HEK293 (cell line): ENCODE results near the gene ERBB2.

Source experiments
- BCL11B ChIP-seq: fragments of 450-650 bp; formaldehyde crosslinking; IDR thresholded peaks from 2 replicates; pipeline ENCODE4 v1.5.1; 2016; ENCODE audit warnings: low read depth, missing biosample characterization, missing genetic modification characterization
- GLI2 ChIP-seq: fragments of 450-650 bp; formaldehyde crosslinking; IDR thresholded peaks from 2 replicates; pipeline ENCODE4; 2017; ENCODE audit warnings: missing biosample characterization, missing genetic modification characterization, low read depth, borderline replicate concordance
- GLIS1 ChIP-seq: fragments of 450-650 bp; formaldehyde crosslinking; IDR thresholded peaks from 2 replicates; pipeline ENCODE4 v1.5.1; 2016; ENCODE audit warnings: missing biosample characterization, missing genetic modification characterization
- HOXA7 ChIP-seq: sonication (generic); formaldehyde crosslinking; IDR thresholded peaks from 2 replicates; pipeline ENCODE4 v1.8.1; 2022; ENCODE audit warnings: missing genetic modification reagents, borderline replicate concordance
- KLF10 ChIP-seq: fragments of 450-650 bp; IDR thresholded peaks from 2 replicates; pipeline ENCODE4 v1.5.1; 2018; ENCODE audit warnings: missing biosample characterization, mild to moderate bottlenecking, missing genetic modification characterization
- KLF16 ChIP-seq: fragments of 450-650 bp; formaldehyde crosslinking; IDR thresholded peaks from 2 replicates; pipeline ENCODE4 v1.5.1; 2017; ENCODE audit warnings: missing biosample characterization, missing genetic modification characterization
- MZF1 ChIP-seq: fragments of 450-650 bp; formaldehyde crosslinking; IDR thresholded peaks from 2 replicates; pipeline ENCODE4 v1.5.1; 2017; ENCODE audit warnings: missing biosample characterization, missing genetic modification characterization, borderline replicate concordance
- RBAK ChIP-seq: fragments of 450-650 bp; formaldehyde crosslinking; IDR thresholded peaks from 2 replicates; pipeline ENCODE4 v1.5.1; 2016; ENCODE audit warnings: missing biosample characterization, missing genetic modification characterization
- SP2 ChIP-seq: fragments of 450-650 bp; formaldehyde crosslinking; IDR thresholded peaks from 2 replicates; pipeline ENCODE4 v1.5.1; 2016; ENCODE audit warnings: missing biosample characterization, missing genetic modification characterization
- ZBTB21 ChIP-seq: fragments of 450-650 bp; formaldehyde crosslinking; IDR thresholded peaks from 2 replicates; pipeline ENCODE4 v1.5.1; 2017; ENCODE audit warnings: missing biosample characterization, missing genetic modification characterization
- ZBTB7A ChIP-seq: fragments of 450-650 bp; formaldehyde crosslinking; IDR thresholded peaks from 2 replicates; pipeline ENCODE4 v1.5.1; 2016; ENCODE audit warnings: low read depth, missing biosample characterization, missing genetic modification characterization
- ZFP3 ChIP-seq: fragments of 450-650 bp; formaldehyde crosslinking; IDR thresholded peaks from 2 replicates; pipeline ENCODE4 v1.5.1; 2016; ENCODE audit warnings: low read depth, missing biosample characterization, missing genetic modification characterization
- ZNF148 ChIP-seq: fragments of 450-650 bp; formaldehyde crosslinking; IDR thresholded peaks from 2 replicates; pipeline ENCODE4 v1.5.0; 2017; ENCODE audit warnings: missing biosample characterization, missing genetic modification characterization, borderline replicate concordance
- ZNF174 ChIP-seq: fragments of 450-650 bp; formaldehyde crosslinking; IDR thresholded peaks from 2 replicates; pipeline ENCODE4 v1.5.0; 2017; ENCODE audit warnings: missing biosample characterization, mild to moderate bottlenecking, missing genetic modification characterization
- ZNF184 ChIP-seq: fragments of 450-650 bp; IDR thresholded peaks from 2 replicates; pipeline ENCODE4 v1.5.1; 2018; ENCODE audit warnings: missing biosample characterization, mild to moderate bottlenecking, missing genetic modification characterization
- ZNF19 ChIP-seq: fragments of 450-650 bp; formaldehyde crosslinking; IDR thresholded peaks from 2 replicates; pipeline ENCODE4; 2016; ENCODE audit warnings: missing biosample characterization, missing genetic modification characterization, low read depth
- ZNF211 ChIP-seq: fragments of 450-650 bp; formaldehyde crosslinking; IDR thresholded peaks from 2 replicates; pipeline ENCODE4 v1.5.1; 2016; ENCODE audit warnings: low read depth, missing biosample characterization, missing genetic modification characterization
- ZNF214 ChIP-seq: fragments of 450-650 bp; formaldehyde crosslinking; IDR thresholded peaks from 2 replicates; pipeline ENCODE4 v1.5.1; 2017; ENCODE audit warnings: missing biosample characterization, mild to moderate bottlenecking, missing genetic modification characterization, borderline replicate concordance
- ZNF221 ChIP-seq: fragments of 450-650 bp; formaldehyde crosslinking; IDR thresholded peaks from 2 replicates; pipeline ENCODE4 v1.5.1; 2017; ENCODE audit warnings: missing biosample characterization, missing genetic modification characterization, borderline replicate concordance
- ZNF341 ChIP-seq: fragments of 450-650 bp; formaldehyde crosslinking; IDR thresholded peaks from 2 replicates; pipeline ENCODE4; 2016; ENCODE audit warnings: low read depth, missing biosample characterization, missing genetic modification characterization
- ZNF394 ChIP-seq: fragments of 450-650 bp; formaldehyde crosslinking; IDR thresholded peaks from 2 replicates; pipeline ENCODE4 v1.5.1; 2016; ENCODE audit warnings: missing biosample characterization, missing genetic modification characterization, mild to moderate bottlenecking, moderate library complexity, borderline replicate concordance
- ZNF530 ChIP-seq: fragments of 450-650 bp; formaldehyde crosslinking; IDR thresholded peaks from 2 replicates; pipeline ENCODE4 v1.5.1; 2016; ENCODE audit warnings: low read depth, missing biosample characterization, missing genetic modification characterization
- ZNF548 ChIP-seq: fragments of 450-650 bp; formaldehyde crosslinking; IDR thresholded peaks from 2 replicates; pipeline ENCODE4 v1.5.1; 2016; ENCODE audit warnings: missing biosample characterization, missing genetic modification characterization
- ZNF585B ChIP-seq: fragments of 450-650 bp; formaldehyde crosslinking; IDR thresholded peaks from 2 replicates; pipeline ENCODE4 v1.5.1; 2016; ENCODE audit warnings: missing biosample characterization, missing genetic modification characterization
- ZNF626 ChIP-seq: fragments of 450-650 bp; sonication (Bioruptor Pico); formaldehyde crosslinking; IDR thresholded peaks from 2 replicates; pipeline ENCODE4 v1.5.1; 2018; ENCODE audit warnings: missing biosample characterization, missing genetic modification characterization, inconsistent platforms
- ZNF629 ChIP-seq: fragments of 450-650 bp; formaldehyde crosslinking; IDR thresholded peaks from 2 replicates; pipeline ENCODE4 v1.5.1; 2017; ENCODE audit warnings: missing biosample characterization, missing genetic modification characterization
- ZNF677 ChIP-seq: fragments of 450-650 bp; IDR thresholded peaks from 2 replicates; pipeline ENCODE4 v1.5.0; 2018; ENCODE audit warnings: missing biosample characterization, mild to moderate bottlenecking, missing genetic modification characterization, moderate library complexity
- ZNF777 ChIP-seq: fragments of 450-650 bp; formaldehyde crosslinking; IDR thresholded peaks from 2 replicates; pipeline ENCODE4 v1.5.1; 2017; ENCODE audit warnings: missing biosample characterization, missing genetic modification characterization, borderline replicate concordance
- ZNF843 ChIP-seq: fragments of 450-650 bp; formaldehyde crosslinking; IDR thresholded peaks from 2 replicates; pipeline ENCODE4 v1.5.1; 2016; ENCODE audit warnings: missing biosample characterization, missing genetic modification characterization
- TF ChIP-seq, protein P1 (sequence below): fragments of 450-650 bp; formaldehyde crosslinking; IDR thresholded peaks from 2 replicates; pipeline ENCODE4 v1.5.1; 2016; ENCODE audit warnings: missing biosample characterization, missing genetic modification characterization
- TF ChIP-seq, protein P2 (sequence below): fragments of 450-650 bp; formaldehyde crosslinking; IDR thresholded peaks from 2 replicates; pipeline ENCODE4 v1.5.1; 2017; ENCODE audit warnings: missing biosample characterization, missing genetic modification characterization

ERBB2 gene

DNA sequence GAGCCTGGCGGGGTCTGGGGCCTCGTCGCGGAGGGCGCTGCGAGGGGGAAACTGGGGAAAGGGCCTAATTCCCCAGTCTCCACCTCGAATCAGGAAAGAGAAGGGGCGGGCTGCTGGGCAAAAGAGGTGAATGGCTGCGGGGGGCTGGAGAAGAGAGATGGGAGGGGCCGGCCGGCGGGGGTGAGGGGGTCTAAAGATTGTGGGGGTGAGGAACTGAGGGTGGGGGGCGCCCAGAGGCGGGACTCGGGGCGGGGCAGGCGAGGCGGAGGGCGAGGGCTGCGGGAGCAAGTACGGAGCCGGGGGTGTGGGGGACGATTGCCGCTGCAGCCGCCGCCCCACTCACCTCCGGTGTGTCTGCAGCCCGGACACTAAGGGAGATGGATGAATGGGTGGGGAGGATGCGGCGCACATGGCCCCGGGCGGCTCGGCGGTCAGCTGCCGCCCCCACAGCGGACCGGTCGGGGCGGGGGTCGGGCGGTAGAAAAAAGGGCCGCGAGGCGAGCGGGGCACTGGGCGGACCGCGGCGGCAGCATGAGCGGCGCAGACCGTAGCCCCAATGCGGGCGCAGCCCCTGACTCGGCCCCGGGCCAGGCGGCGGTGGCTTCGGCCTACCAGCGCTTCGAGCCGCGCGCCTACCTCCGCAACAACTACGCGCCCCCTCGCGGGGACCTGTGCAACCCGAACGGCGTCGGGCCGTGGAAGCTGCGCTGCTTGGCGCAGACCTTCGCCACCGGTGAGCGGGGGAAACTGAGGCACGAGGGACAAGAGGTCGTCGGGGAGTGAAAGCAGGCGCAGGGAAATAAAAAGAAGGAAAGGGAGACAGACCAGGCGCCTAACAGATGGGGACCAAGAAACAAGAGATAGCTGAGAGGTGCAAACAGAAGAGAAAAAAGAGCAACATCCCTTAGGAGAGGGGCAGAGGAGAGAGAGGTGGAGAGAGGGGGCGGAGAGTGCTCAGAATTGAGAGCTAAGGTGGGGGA lies 31.6 kb upstream of the ERBB2 start, which contains the start of gene PNMT (continued):
- TF ChIP-seq ZNF530 (tag by site-specific recombination) (no peak), ZNF626 (tag by site-specific recombination) (no peak), ZNF677 (tag by site-specific recombination) (no peak), ZNF211 (tag by site-specific recombination) (no peak), ZNF341 (tag by site-specific recombination) (no peak), ZNF148 (tag by site-specific recombination) (no peak), GLIS1 (peak; percentile 12), ZNF585B (tag by site-specific recombination) (no peak), ZNF184 (tag by site-specific recombination) (peak; percentile 65; the same call in 1 of the 2 replicates), RBAK (tag by site-specific recombination) (no peak), ZNF394 (tag by site-specific recombination) (no peak; the same call in 1 of the 2 replicates), ZNF777 (tag by site-specific recombination) (no peak), ZFP3 (tag by site-specific recombination) (no peak), KLF10 (tag by site-specific recombination) (0 out of 2 replicates have a peak, but pooled peaks have one; percentile 48), MZF1 (tag by site-specific recombination) (peak; percentile 45; the same call in 1 of the 2 replicates), ZNF221 (no peak), ZNF19 (tag by site-specific recombination) (no peak), ZNF214 (tag by site-specific recombination) (no peak), HOXA7 (CRISPR knock-in tag) (no peak), KLF16 (tag by site-specific recombination) (peak; percentile 39; the same call in 1 of the 2 replicates), ZBTB21 (tag by site-specific recombination) (no peak), SP2 (tag by site-specific recombination) (peak; percentile 34; the same call in 1 of the 2 replicates), ZNF548 (tag by site-specific recombination) (no peak), ZNF843 (no peak), ZNF174 (tag by site-specific recombination) (no peak), GLI2 (tag by site-specific recombination) (no peak), ZBTB7A (tag by site-specific recombination) (no peak; the same call in 1 of the 2 replicates), BCL11B (tag by site-specific recombination) (peak; percentile 65; the same call in 1 of the 2 replicates), ZNF629 (tag by site-specific recombination) (no peak; the same call in 1 of the 2 replicates)
- TF ChIP-seq, protein P1, sequence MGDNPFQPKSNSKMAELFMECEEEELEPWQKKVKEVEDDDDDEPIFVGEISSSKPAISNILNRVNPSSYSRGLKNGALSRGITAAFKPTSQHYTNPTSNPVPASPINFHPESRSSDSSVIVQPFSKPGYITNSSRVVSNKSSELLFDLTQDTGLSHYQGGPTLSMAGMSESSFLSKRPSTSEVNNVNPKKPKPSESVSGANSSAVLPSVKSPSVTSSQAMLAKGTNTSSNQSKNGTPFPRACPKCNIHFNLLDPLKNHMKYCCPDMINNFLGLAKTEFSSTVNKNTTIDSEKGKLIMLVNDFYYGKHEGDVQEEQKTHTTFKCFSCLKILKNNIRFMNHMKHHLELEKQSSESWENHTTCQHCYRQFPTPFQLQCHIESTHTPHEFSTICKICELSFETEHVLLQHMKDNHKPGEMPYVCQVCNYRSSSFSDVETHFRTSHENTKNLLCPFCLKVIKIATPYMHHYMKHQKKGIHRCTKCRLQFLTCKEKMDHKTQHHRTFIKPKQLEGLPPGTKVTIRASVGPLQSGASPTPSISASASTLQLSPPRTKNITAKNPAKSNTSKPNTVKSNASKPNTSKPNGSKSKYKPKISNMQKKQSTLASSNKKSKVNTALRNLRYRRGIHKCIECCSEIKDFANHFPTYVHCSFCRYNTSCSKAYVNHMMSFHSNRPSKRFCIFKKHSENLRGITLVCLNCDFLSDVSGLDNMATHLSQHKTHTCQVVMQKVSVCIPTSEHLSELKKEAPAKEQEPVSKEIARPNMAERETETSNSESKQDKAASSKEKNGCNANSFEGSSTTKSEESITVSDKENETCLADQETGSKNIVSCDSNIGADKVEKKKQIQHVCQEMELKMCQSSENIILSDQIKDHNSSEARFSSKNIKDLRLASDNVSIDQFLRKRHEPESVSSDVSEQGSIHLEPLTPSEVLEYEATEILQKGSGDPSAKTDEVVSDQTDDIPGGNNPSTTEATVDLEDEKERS = no peak
- TF ChIP-seq, protein P2, sequence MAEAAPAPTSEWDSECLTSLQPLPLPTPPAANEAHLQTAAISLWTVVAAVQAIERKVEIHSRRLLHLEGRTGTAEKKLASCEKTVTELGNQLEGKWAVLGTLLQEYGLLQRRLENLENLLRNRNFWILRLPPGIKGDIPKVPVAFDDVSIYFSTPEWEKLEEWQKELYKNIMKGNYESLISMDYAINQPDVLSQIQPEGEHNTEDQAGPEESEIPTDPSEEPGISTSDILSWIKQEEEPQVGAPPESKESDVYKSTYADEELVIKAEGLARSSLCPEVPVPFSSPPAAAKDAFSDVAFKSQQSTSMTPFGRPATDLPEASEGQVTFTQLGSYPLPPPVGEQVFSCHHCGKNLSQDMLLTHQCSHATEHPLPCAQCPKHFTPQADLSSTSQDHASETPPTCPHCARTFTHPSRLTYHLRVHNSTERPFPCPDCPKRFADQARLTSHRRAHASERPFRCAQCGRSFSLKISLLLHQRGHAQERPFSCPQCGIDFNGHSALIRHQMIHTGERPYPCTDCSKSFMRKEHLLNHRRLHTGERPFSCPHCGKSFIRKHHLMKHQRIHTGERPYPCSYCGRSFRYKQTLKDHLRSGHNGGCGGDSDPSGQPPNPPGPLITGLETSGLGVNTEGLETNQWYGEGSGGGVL = peak; percentile 68
